Activated CD8-positive, alpha-beta memory T cell treated with anti-CD3 and anti-CD28 coated beads, Interleukin-2, amount 50 U/mL, for 48 hours (primary cell): ENCODE results near the gene MOCS3.

Source experiments
- DNase-seq: peaks from one replicate; pipeline ENCODE4 v3.0.0-alpha.2; 2020

Gene MOCS3, protein sequence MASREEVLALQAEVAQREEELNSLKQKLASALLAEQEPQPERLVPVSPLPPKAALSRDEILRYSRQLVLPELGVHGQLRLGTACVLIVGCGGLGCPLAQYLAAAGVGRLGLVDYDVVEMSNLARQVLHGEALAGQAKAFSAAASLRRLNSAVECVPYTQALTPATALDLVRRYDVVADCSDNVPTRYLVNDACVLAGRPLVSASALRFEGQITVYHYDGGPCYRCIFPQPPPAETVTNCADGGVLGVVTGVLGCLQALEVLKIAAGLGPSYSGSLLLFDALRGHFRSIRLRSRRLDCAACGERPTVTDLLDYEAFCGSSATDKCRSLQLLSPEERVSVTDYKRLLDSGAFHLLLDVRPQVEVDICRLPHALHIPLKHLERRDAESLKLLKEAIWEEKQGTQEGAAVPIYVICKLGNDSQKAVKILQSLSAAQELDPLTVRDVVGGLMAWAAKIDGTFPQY

DNA sequence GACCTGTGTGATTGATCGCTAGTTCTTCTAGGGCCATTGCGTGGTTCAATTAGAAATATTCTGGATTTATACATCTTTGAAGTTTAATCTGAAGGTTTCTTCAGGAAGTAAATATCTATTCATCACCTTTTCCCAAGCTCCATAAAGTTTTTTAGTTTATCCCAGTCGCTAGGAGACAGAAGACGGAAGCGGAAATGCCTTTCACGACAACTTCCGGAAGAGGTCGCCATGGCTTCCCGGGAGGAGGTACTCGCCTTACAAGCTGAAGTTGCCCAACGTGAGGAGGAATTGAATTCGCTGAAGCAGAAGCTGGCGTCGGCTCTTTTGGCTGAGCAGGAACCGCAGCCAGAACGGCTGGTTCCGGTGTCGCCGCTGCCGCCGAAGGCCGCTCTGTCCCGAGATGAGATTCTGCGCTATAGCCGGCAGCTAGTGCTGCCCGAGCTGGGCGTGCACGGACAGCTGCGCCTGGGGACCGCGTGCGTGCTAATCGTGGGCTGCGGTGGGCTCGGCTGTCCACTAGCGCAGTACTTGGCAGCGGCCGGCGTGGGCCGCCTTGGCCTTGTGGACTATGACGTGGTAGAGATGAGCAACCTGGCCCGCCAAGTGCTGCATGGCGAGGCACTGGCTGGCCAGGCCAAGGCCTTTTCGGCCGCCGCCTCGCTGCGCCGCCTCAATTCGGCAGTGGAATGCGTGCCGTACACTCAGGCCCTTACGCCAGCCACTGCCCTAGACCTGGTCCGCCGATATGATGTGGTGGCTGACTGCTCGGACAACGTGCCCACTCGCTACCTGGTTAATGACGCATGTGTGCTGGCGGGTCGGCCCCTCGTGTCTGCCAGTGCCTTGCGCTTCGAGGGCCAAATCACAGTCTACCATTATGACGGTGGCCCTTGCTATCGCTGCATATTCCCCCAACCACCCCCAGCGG, at the start of gene MOCS3:
Gene MOCS3 (plus strand): TSS at position 204 of the 928 bp plus-strand sequence. CDS start 25 bp downstream, at position 229.
- DNase-seq: peak; percentile 83

DNA sequence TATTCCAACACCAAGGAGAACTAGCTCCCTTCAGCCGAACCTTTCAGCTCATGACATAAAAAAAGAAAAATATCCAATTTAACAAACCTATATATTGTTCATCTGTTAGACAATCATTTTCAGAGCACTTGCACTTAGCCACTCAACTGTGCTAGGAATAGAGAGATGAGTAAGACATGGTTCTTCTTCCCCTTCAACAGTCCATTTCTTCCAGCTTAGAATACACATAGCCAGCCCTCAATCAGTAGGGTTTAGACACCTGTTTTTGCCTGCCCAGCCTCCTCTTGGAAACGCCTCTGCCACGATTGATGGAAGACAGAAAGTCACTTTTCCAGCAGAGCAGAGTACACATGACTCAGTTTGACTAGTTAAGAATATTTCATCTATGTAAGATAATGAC, 49.2 kb upstream of the MOCS3 start:
- DNase-seq: no peak

DNA sequence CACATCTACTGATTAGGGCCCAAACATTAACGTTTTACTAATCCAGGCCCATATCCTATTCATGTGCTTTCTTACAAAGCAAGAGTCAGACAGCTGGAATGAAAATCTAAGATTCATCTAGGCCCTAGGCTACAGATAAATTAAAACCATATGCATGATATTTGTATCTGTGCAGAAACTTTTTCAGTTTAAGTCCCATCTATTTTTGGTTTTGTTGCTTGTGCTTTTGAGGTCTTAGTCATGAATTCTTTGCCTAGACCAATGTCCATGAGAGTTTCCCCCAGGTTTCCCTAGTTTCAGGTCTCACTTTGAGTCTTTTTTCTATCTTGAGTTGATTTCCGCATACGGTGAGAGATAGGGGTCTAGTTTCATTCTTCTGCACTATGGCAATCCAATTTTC, 47.6 kb upstream of the MOCS3 start:
- no peak for DNase-seq

DNA sequence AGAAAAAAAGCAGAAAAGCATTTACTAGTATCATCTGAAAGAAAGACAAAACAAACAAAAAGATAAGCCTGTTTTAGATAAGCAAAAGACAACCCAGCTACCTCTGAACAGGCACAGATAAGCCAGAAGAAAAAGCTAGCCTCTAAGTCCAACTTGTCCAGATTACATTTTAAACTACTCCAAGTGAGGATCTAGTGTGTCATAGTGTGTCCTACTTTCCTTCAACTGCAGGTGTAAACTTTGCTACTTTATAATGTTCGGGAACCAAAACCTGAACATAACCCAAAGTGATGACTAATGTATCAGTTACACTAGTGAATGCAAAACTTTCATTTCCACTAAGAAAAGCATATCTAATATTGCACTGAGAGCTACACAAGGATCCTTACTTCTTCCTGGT, 46.9 kb upstream of the MOCS3 start:
- DNase-seq: no peak

DNA sequence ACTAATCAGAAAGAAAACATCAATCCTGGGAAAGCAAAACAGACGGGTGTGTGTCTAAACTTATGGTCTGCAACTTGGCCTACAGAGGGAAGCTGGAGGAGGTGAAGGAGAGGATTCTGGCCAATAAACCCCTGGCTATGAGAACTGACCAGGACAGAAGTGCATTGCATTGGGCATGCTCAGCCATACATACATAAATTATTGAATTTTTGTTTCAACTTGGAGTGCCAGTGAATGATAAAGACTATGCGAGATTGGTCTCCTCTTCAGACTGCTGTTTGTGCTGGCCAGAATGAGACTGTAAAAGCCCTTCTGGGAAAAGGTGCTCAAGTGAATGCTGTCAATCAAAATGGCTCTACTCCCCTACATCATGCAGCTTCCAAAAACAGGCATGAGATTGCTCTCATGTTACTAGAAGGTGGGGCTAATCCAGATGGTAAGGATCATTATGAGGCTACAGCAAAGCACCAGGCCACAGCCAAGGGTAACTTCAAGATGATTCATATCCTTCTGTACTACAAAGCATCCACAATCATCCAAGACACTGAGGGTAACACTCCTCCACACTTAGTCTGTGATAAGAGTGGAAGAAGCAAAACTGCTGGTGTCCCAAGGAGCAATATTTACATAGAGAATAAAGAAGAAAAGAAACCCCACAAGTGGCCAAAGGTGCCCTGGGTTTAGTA, 44.8 kb upstream of the MOCS3 start:
- no peak for DNase-seq

DNA sequence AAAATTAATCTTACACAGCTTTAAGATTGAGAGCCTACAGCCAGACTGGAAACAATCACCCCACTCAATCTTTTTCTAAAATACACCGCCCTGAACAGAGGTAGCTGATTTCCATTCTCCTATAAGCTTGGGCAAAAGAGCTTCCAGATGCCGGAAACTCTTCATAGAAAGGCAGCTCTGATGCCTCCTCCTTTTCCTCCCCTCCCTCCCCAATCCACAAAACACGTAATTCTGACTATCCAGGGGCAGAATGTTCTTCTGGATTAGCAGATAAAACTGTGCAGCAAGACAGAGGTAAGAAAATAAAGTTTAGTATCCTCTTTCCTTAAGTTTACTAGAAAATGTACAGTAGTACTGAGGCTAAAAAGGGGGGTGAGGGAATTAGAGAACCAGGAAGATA, 43.2 kb upstream of the MOCS3 start:
- DNase-seq: no peak

DNA sequence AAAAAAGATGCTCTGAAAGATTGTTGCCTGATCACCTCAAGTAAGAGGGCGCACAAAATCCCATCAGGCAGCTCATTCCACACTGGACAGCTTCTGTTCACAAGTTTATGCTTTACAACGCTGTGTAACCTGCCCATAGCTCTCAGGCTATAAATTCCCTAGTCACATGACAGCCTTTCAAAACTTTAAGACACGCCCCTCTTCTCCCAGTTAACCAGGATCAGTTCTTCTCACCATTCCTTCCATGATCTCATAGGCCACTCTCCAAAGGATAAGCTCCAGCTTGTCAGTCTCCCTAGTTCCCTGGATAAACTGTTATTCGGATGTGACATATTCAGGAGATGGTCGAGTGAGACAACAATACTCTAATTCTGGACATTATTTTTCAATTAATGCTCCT, 42.4 kb upstream of the MOCS3 start:
- DNase-seq: no peak

DNA sequence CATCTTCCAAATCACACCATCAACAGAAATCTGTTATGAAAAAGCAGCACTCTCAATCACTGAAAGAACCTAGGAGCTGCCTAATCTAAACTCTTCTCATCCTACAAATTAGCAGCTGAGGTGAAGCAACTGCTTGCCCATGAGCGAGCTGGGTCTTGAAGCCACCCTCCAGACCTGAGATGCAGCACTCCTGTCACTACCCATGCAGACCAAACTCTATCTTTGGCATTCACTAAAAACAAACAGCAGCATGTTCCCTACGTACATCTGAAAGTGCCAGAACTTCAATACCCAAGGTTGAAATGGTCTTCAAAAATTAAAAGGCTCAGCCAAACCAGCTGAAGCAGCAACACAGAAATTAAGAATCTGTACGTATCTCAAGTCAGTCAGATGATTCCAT, 41.7 kb upstream of the MOCS3 start:
- DNase-seq: no peak

DNA sequence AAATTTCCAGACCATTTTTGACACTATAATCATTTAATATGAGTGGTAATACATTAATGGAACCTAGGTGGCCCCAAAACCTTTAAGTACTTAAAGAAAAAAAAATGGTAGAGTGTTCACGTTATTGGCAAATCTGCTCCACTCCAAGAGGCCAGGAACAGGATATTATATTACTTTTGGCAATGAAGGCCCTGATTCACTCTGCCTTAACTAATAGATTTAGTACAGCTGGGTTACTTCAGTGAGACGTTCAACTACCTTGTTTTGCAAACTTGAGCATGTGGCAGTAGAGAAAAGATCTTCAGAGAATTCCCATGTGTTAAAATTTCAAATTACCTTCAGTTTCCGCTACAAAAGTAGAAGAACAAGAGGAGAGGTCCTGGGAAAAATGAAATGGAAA, 40.2 kb upstream of the MOCS3 start:
- DNase-seq: no peak

DNA sequence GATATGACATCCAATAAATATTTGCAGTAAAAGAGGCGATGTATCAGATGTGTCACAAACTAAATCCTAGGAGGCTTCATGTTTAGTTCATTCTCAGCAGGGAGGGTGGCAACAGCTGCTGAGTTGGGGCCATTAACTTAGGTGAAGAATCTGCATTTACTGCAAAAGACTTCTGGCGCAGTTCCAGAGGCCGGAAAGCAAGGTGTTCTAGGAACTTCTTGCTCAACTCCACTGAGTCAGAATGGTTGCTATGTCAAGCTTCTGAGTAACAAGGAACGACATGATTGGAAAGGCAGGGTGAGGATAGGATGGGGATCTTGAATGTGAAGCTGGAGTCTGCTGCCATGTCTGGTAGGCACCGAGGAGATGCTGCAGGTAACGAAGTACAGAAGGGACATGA, 39.1 kb upstream of the MOCS3 start:
- DNase-seq: no peak

DNA sequence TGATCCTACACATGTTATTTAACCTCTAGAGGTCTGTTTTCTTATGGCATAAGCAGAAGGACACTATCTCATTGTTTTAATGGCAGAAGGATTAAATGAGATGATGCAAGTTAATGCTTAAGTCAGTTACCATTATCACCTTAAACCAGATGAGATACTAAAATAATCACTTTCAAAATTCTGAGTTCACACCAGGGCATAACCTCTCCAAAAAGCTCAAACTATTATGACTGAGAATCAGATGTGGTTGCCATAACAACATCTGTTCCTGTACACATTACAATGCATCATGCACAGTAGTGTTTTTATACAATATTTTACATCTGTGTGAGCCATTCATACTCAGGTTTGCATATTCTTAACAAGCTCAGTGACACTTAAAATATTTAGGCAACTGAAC, 37.6 kb upstream of the MOCS3 start:
- no peak for DNase-seq

DNA sequence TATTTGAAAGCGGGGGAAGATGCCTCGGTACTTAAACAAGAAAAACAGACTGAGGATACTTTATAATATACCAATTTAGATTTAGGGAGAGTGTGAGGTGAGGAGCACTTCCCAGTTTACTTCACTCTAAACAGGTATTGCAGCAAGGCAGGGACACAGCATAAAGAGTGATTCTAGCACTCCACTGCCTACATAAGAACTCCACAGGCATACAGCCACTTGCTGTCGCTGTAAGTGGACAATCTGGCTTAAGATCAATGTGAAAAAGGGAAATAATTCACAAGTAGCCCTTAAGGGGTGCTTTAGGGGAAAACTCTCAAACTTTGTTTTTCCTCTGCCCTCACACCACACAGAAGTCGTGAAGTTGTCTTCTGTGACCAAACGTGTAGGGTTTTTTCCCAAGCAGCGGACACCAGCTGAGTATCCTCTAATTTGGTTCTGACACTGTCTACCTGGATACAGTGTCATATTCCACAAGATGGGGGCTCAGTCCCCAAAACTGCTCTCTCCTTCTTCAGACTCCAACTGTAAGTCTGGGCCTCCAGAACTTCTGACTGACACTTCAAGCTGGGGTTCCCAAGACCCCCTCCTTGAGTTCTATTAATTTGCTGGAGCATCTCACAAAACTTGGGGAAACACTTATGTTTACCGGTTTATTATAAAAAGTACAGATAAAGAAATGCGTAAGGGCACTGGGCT, 36.7 kb upstream of the MOCS3 start:
- DNase-seq: no peak

DNA sequence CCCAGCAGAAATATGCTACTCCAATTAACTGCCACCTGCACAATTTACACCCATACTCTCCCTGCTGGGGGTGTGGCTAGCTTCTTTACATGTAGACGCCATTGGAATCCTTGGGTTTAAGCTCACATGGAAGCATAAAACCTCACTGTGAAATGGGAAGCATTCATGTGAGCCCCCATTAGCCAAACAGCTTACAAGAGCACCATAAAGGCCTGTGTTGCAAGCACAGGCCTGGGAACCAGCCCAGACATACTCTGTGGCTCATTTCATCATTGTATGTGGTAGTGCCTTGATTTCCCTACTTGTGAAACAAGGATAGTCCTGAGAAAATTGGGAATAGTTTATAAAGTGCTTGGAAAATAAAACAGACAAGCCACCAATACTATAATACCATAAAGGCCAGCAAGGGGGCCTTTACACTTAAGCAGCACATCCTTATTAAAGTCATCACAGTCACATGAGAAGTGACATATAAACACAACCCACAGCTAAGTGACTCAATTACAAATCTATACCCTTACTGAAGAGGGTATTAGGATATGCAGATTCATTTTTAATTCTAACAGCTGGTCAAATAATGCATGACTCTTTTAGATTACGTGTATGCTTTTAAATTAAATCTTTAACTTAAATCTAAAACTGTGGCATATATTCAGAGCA, 34.2 kb upstream of the MOCS3 start:
- DNase-seq: no peak

DNA sequence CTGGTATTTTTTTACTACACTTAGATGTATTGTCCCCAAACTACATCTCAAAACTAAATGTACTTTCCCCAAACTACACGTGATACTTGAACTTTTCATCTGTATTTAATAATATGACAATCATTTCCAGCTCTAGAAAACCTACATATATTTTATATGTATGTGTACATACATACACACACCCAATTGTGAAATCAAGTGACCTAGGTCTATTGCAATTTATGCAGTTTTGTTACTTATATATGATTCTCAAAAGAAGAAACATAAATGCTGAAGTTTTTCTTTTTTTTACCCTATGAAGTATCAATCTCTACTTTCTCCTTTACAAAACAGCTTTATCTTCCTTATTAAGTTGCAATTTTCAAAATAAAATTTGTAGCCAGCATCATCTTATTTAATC, 32.1 kb upstream of the MOCS3 start:
- no peak for DNase-seq

DNA sequence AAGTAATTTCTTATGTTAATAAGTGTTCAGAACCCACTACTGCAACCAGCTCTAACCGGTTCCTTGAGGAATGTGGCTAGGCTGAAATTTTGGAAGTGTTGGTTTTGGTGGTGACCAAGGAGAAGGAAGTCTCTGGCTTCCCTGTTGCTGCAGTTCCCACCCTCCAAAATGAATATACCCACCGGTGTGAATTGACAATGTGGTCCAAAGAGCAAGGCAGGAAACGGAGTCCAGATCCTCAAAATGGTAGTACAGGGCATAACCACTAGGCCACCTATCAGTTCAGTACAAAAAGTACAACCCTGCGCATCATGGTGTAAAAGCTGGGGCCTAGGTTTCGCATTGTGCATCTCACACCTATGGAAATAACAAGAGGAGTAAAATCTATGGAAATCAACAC, 30.1 kb upstream of the MOCS3 start:
- DNase-seq: no peak

DNA sequence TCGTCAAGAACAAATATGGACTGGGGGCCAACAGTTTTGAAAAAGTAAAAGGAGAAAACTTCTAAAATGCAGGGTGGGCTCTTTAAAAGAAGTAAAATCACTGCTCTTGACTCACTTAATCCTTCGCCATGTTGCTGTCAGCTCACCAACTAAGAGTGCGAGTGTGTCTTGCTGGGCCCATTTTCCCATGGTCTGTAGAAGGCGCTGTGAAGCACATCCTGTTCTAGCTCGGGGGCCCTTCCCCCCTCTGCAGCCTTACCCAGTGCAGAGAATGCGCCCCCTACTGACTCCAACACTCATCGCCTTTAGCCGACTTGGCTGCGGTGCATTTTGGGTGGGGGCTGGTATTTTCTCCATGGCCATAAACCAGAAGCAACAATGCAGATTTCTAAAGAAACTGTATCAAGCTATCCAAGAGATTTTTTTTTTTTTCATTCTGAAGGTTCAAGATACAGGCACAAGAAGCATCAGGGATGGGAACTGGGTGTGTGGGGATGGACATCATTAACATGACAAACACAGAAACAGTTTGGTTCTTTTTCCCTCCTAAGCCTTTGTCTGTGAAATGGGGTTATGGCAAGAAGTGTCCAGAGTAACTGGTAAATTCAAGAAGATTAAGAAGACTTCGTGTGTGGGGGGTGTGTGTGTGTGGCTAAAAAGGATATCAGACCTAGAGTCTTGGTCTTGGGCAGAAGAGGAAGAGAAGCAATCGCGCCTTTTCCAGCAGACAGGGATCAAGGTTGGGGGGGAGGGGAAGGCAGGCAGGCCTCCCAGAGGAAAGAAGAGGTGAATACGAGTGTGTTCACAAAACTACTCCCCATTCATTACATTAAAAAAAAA, 29.1 kb upstream of the MOCS3 start:
- peak; percentile 92 for DNase-seq

DNA sequence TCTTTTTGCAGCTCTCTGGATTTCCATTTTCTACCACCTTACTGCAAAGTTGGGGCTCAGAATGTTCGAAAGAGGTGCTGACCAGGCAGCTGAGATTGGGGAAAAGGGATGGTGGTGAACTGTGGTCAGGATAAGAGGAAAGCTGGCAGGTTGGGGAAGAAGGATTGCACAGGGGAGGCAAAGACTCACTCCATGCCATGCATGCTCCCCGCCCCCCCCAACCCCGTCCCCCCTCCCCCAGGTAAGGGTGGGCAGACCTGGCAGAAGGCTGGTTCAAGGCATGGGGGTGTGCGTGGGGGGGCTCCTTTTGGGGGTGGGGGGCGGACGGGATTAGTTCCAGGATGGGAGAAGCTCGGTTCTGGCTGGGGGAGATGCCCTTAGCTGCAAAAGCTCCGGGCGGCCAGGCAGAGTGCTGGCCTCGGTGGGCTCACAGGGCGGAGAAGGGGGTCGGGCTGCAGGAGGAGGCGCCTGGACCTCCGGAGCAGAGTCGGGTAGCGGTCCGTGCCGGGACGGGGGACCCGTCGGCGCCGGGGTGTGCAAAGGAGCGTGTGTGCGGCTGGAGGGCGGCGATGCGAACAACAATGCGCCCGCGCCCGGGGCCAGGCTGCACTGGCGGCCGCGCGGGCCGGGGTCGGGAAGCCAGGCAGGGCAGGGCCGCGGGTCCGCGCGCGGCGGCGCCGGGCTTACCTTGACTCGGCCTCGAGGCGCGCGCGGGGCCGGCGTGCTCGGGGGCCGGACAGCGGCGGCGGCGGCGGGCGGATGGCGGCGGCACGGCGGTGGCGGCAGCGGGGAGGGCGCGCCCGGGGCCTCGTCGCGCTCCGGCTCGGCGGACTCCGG, 28.3 kb upstream of the MOCS3 start:
- peak; percentile 67 for DNase-seq

DNA sequence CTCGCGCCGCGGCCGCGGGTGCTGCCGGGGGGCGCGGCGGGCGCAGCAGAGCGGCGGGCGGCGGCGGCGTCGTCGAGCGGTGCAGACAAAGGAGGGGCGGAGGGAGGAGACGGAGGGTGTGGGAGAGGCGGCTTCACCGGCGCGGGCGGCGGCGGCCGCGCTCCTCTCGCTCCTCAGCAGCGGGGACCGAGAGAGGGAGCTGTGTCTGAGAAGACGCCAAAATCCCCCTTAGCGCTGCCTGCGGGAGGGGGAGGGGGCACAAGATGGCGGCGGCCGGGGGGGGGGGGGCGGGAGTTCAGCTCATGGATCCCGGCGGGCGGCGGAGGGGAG, 27.7 kb upstream of the MOCS3 start:
- DNase-seq: no peak

DNA sequence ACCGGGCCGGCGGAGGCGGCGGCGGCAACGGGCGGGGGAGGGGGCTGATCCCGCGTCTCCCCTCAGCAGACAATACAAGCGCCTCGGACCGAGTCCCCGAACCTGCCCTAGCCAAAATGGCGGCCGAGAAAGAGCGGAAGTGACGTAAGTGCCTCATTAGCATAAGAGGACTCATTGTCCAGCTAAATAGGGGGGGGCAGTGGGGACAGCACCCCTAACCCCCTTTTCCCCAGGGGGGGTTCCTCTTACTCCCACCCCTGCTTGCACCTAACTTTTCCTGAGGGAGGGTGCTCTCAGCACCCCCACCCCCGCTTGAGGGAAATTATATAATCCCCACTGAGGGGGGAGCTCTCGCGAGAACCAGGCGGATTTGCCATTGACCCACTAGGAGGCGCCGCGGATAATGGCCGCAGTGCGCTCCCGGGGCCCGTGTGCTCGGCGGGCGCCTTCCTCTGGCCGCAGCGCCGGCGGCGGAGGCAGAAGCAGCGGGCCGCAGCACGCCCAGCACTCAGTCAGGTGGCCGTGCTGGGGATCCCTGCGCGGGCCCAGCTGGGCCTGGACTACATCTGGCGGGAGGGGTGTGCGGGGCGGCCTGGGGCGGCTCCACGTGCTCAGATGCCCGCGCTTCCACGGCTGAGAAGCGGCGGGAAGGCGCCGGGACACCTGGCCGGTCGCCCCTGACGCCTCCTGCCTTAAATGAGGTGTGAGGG, 27.2 kb upstream of the MOCS3 start, which contains the start of gene ADNP:
Gene ADNP (minus strand): TSS at position 132 of the 710 bp plus-strand sequence. CDS start 27,441 bp downstream, outside the sequence.
- DNase-seq: peak; percentile 91
